DMS53 treated with DMSO at 0.1 percent for 48 hours (cell line): ENCODE results near the gene ANKRD39.
"Not testable (repeated sequence)": the region's sequence is repeated elsewhere in the genome, so short reads cannot be mapped to it uniquely, and the experiment has no call there.

ENCODE experiments used
- DNase-seq: peaks from one replicate; lab custom pipeline; 2025; ENCODE audit not compliant: unreplicated experiment; lab: John Stamatoyannopoulos, UW

ANKRD39 gene

GRCh38 chr2:96857667-96858372 is at the start of gene ANKRD39:
TSS of gene ANKRD39 (minus strand) at chr2:96858016. CDS start at chr2:96857987, 29 bp downstream.
- peak; percentile 99 for DNase-seq

- no peak for DNase-seq
Measured at GRCh38 chr2:96906729-96907114, 48.9 kb upstream of the ANKRD39 start.

- DNase-seq = no peak
Measured at GRCh38 chr2:96903815-96904214, 46.0 kb upstream of the ANKRD39 start.

GRCh38 chr2:96903318-96903717 is 45.5 kb upstream of the ANKRD39 start:
- DNase-seq = no peak

GRCh38 chr2:96900237-96900636 is 42.4 kb upstream of the ANKRD39 start:
- DNase-seq = no peak

- no peak for DNase-seq
Measured at GRCh38 chr2:96899413-96899741, 41.6 kb upstream of the ANKRD39 start.

GRCh38 chr2:96898641-96899412 is 41.0 kb upstream of the ANKRD39 start:
- DNase-seq = no peak

GRCh38 chr2:96898135-96898505 is 40.3 kb upstream of the ANKRD39 start:
- no peak for DNase-seq

- DNase-seq = no peak
Measured at GRCh38 chr2:96897491-96898134, 39.8 kb upstream of the ANKRD39 start.

- DNase-seq = peak; percentile 90
Measured at GRCh38 chr2:96895746-96896651, 38.2 kb upstream of the ANKRD39 start.

- peak; percentile 99 for DNase-seq
Measured at GRCh38 chr2:96895032-96895745, 37.4 kb upstream of the ANKRD39 start.

GRCh38 chr2:96894151-96894531 is 36.3 kb upstream of the ANKRD39 start:
- no peak for DNase-seq

GRCh38 chr2:96893289-96894150 is 35.7 kb upstream of the ANKRD39 start:
- DNase-seq = no peak

GRCh38 chr2:96891591-96892333 is 33.9 kb upstream of the ANKRD39 start:
- DNase-seq = peak; percentile 96

- peak; percentile 66 for DNase-seq
Measured at GRCh38 chr2:96890726-96891385, 33.0 kb upstream of the ANKRD39 start.

GRCh38 chr2:96890252-96890651 is 32.4 kb upstream of the ANKRD39 start:
- no peak for DNase-seq

- not testable (repeated sequence) for DNase-seq
Measured at GRCh38 chr2:96889502-96889901, 31.7 kb upstream of the ANKRD39 start.
